ENCODE results near the gene MUC5AC. TPM values are rescaled to one million over a fixed set of nuclear protein-coding genes. Genes with fewer than 3 reads are reported as not detected.
"Not testable (repeated sequence)": the region's sequence is repeated elsewhere in the genome, so short reads cannot be mapped to it uniquely, and the experiment has no call there.

The MUC5AC gene
- total RNA-seq, 1 experiment from 2014 or later, result not detected

- in situ Hi-C loops (cut with HindIII; ENCODE audit: low pct_unique_long_range_greater_than_20kb, low sequenced_read_pairs); DNase-seq (ENCODE audit: low read depth, low spot score): not testable (repeated sequence)
Measured at GRCh38 chr11:1154656-1155055, 3.1 kb upstream of the MUC5AC start.

GRCh38 chr11:1155274-1155693 lies 2.5 kb upstream of the MUC5AC start:
- no peak for DNase-seq (ENCODE audit: low read depth, low spot score)
- in situ Hi-C loops (cut with HindIII; ENCODE audit: low pct_unique_long_range_greater_than_20kb, low sequenced_read_pairs), result no loop called here

GRCh38 chr11:1156506-1157340 lies 1.0 kb upstream of the MUC5AC start:
- in situ Hi-C loops (cut with HindIII; ENCODE audit: low pct_unique_long_range_greater_than_20kb, low sequenced_read_pairs), result no loop called here
- DNase-seq (ENCODE audit: low read depth, low spot score), result no peak

GRCh38 chr11:1157341-1157644 lies 460 bp upstream of the MUC5AC start:
- DNase-seq (ENCODE audit: low read depth, low spot score), result no peak
- in situ Hi-C loops (cut with HindIII; ENCODE audit: low pct_unique_long_range_greater_than_20kb, low sequenced_read_pairs), result no loop called here

GRCh38 chr11:1158681-1159487 lies 1.1 kb downstream of the MUC5AC start:
- no peak for DNase-seq (ENCODE audit: low read depth, low spot score)
- in situ Hi-C loops (cut with HindIII; ENCODE audit: low pct_unique_long_range_greater_than_20kb, low sequenced_read_pairs), result no loop called here

- DNase-seq (ENCODE audit: low read depth, low spot score); in situ Hi-C loops (cut with HindIII; ENCODE audit: low pct_unique_long_range_greater_than_20kb, low sequenced_read_pairs): not testable (repeated sequence)
Measured at GRCh38 chr11:1159488-1160220, 1.9 kb downstream of the MUC5AC start.

- in situ Hi-C loops (cut with HindIII; ENCODE audit: low pct_unique_long_range_greater_than_20kb, low sequenced_read_pairs), result no loop called here
- no peak for DNase-seq (ENCODE audit: low read depth, low spot score)
Measured at GRCh38 chr11:1160231-1161101, 2.7 kb downstream of the MUC5AC start.

- in situ Hi-C loops (cut with HindIII; ENCODE audit: low pct_unique_long_range_greater_than_20kb, low sequenced_read_pairs), result no loop called here
Measured at GRCh38 chr11:1161410-1162137, 3.8 kb downstream of the MUC5AC start.

GRCh38 chr11:1162138-1162475 lies 4.4 kb downstream of the MUC5AC start:
- in situ Hi-C loops (cut with HindIII; ENCODE audit: low pct_unique_long_range_greater_than_20kb, low sequenced_read_pairs), result no loop called here
- DNase-seq (ENCODE audit: low read depth, low spot score), result no peak

More at GRCh38 chr11:1161410-1162137, 3.8 kb downstream of the MUC5AC start:
- no peak for DNase-seq (ENCODE audit: low read depth, low spot score)

GRCh38 chr11:1162491-1163311 lies 4.9 kb downstream of the MUC5AC start:
- in situ Hi-C loops (cut with HindIII; ENCODE audit: low pct_unique_long_range_greater_than_20kb, low sequenced_read_pairs), result no loop called here
- no peak for DNase-seq (ENCODE audit: low read depth, low spot score)

- in situ Hi-C loops (cut with HindIII; ENCODE audit: low pct_unique_long_range_greater_than_20kb, low sequenced_read_pairs), result no loop called here
- no peak for DNase-seq (ENCODE audit: low read depth, low spot score)
Measured at GRCh38 chr11:1163321-1163910, 5.7 kb downstream of the MUC5AC start.

- no peak for DNase-seq (ENCODE audit: low read depth, low spot score)
- in situ Hi-C loops (cut with HindIII; ENCODE audit: low pct_unique_long_range_greater_than_20kb, low sequenced_read_pairs), result no loop called here
Measured at GRCh38 chr11:1163911-1164735, 6.4 kb downstream of the MUC5AC start.

GRCh38 chr11:1164779-1165255 lies 7.1 kb downstream of the MUC5AC start:
- DNase-seq (ENCODE audit: low read depth, low spot score); in situ Hi-C loops (cut with HindIII; ENCODE audit: low pct_unique_long_range_greater_than_20kb, low sequenced_read_pairs): not testable (repeated sequence)

- in situ Hi-C loops (cut with HindIII; ENCODE audit: low pct_unique_long_range_greater_than_20kb, low sequenced_read_pairs), result no loop called here
- no peak for DNase-seq (ENCODE audit: low read depth, low spot score)
Measured at GRCh38 chr11:1165256-1166041, 7.7 kb downstream of the MUC5AC start.

Measured in SK-MEL-5 (cell line).